NCI-H2081 treated with DMSO at 0.1 percent for 48 hours (cell line): ENCODE data around the gene TTI1.

Source experiments
- DNase-seq: peaks from one replicate; lab custom pipeline; 2025; lab: John Stamatoyannopoulos, UW

Gene TTI1

DNA sequence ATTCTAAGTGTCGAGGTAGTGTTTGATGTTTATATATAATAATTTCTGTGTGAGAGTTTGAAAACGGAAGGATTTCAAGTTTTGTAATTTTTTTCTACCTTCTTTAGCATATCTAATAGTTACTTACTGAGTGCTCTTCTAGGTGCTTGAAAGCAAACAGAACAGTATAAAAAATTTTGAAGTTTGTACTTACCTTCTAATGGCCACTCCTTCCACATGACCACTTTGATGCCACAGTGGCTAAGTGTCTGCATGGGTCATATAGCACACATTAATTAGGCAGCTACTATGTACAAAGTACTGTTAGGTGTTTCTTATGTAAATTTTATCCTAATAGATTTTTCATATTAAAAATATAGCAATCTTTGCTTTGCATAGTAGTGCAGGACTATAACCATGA is 21.4 kb upstream of the TTI1 start:
- DNase-seq: no peak

DNA sequence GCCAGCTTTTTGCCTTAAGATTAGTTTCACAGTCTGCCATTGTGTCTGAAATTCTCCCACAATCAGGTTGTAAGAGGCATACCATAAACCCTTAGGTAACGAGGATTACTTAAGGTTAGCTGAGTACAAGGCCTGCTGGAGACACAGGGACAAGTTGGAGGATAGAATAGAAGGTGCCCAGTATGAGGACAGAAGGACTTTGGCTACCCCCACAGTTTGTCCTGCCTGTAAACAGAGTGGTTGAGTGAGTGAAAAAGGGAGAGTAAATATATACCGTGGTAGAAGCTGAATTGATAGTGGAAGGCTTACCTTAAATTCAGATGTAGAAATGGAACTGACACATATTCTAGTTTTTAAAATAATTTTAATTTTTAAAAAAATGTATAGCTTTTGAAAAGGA is 19.6 kb upstream of the TTI1 start:
- no peak for DNase-seq

DNA sequence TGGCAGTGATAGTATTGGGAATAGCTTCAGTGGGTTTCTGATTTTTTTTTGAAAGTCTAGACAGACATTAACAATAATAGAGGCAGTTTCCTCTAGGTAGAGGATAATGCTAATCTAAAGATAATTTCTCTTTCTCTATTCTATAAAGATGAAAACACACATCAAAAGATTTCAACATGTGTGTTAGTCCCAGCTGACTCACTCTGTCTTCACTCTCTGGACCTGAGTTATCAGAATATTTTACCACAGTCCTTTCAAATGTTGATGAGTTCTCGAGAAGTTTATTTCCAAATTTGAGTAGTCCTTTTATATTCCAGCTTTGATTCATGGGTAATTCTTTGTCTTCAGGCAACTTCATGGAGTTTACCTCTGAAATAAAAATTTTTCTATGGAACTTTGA is 17.4 kb upstream of the TTI1 start:
- DNase-seq: no peak

DNA sequence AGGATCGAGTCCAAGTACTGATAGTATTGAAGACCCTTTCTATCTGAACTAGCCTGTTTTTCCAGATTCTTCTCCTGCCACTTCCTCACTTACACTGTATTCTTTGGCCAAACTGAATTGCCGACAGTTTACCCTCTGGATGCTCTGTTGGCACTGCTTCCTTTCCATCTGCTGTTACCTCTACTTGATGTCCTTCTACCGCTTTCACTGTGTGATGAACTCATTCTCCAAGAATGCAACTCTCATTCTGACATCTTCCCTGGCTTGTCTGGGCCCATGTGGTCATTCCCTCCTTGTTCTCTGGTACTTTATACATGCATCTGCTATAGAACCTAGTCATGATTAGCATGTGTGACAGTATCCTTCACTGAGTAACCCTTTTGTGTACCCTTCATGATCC is 16.5 kb upstream of the TTI1 start:
- no peak for DNase-seq

DNA sequence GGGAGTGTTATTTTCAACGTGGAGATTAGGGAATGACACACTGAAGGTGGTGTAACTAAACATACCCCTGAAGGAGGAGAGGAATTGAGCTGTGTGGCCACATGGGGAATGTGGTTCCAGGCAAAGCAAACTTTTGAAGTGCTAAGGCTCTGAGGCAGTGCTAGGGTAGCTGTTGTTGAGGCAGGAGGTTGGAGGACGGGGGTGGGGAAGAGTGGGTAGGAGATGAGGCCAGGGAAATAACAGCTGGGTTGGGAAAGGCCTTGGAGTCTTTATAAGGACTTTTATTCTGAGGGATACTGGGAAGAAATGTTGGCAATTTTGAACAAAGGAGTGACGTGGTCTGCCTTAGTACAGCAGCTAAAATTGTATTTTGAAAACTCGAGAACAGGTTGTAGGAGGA is 13.3 kb upstream of the TTI1 start:
- no peak for DNase-seq

DNA sequence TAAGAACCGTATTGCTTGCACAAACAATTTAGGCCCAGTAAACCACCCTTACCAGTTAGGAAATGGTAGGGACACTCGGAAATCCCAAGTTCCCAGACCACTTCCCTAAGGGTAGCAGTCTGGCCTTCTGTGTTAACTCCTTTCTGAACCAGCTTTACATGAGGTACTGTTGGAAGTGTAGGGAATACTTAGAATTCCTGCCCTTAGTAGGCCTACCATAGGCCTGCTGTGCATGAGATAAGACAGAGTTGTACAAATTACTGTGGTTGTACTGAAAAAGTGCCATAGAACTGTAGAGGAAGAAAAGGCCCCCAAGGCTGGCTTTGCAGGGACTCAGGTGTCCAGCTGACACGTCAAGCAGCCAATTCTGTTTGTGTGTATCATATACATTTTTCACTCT is 11.4 kb upstream of the TTI1 start:
- DNase-seq: no peak

DNA sequence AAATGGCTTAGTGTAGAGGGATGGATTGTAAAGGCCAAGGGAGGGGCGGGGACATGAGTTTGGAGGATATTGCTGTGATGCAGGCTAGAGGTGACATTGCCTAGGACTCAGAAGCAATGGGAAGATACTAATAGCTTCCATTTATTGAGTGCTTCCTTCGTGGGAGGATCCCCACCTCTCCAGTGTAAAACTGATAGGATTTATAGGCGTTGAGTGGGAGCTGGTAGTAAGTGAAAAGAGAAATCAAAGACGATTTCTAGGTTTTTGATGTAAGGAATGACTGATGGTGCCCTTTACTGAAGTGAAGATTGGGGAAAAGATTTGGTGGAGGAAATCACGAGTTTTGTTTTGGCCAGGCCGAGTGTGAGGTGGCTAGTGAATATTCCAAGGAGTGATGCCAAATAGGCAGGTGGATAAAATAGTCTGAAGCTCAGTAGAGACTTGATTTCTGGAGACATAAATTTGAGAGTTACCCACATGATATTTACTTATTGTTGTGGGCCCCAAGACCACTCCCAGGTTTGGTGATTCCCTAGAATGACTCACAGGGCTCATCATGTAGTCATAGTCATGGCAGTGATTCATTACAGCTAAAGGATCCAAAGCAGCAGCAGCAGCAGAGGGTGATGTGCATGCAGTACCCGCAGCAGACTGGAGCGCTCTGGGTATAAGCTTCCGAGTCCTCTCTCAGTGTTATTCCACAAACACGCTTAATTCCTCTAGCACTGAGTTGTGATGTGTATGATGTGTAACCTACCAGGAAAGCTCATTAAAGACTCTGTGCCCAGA is 10.4 kb upstream of the TTI1 start:
- DNase-seq: no peak

DNA sequence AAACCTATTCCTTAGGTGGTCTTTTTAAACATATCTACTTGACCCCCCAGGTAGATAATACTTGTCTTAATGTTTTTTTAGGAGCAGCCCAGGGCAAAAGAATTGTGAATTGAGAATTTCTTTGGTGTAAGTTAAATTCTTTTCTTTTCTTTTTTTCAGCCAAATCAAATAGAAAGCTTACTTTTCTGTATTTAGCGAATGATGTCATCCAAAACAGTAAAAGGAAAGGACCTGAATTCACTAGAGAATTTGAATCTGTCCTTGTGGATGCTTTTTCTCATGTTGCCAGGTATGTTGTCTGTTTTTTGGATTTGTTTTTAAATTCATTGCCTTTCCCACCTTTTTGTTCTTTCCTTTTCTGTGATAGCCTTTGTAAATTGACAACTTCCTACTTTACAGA is 7.0 kb upstream of the TTI1 start:
- no peak for DNase-seq

DNA sequence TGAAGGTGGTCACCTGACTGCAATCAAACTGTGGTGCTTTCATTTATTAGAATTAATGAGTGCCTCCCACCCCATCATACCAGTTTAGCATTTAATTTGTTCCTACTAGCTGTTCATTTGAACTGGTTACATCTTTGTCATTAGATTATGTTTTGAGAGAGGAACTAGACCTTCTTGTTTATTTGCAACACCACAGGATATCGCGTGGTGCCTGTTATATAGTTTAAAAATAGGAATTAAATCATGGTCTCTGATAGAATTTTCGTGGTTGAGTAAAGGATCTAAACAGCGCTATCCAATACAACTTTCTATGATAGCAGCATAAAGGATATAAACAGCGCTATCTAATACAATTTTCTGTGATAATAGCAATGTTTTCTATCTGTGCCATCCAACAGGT is 3.1 kb upstream of the TTI1 start:
- no peak for DNase-seq

DNA sequence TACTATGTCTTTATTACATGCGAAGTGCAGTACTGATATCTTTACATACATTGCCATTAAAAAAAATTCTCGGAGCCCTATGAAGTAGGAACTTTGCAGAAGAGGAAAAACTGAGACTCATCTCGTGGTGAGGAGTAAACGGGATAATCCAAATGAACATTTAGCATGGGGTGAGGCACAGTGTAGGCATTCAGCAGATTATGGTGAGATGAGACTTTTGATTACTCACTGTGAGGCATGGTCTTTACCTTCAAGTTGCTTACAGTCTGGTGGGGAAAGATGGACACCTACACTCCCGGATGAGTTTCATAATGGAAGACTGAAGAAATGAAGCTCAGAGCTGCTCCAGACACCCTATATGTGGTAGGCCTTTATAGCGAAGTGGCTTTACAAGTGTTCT is 1.7 kb upstream of the TTI1 start:
- DNase-seq: no peak

DNA sequence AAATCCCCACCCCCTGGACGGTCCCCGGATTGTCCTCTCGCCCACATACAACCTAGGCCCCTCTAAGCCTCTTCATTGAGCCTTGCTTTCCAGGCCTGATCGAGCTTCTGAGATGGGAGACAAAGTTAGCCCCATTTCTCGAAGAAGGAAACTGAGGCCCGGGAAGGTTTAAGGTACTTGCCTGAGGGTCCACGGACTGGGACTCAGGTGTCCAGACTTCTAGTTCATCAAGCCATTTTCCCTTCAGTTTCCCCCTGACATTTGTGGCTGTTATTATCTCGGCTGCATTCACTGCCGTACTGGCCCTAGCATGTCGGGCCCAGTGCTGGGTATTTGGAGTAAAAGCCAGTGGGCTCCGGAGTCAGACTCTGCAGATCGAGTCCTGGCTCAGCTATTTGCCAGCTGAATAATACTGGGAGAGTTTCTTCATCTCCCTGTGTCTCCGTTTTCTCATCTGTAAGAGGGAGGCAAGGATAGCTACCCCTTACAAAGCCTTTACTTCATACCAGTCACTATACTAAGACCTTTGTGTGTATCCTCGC is 923 bp upstream of the TTI1 start:
- no peak for DNase-seq

DNA sequence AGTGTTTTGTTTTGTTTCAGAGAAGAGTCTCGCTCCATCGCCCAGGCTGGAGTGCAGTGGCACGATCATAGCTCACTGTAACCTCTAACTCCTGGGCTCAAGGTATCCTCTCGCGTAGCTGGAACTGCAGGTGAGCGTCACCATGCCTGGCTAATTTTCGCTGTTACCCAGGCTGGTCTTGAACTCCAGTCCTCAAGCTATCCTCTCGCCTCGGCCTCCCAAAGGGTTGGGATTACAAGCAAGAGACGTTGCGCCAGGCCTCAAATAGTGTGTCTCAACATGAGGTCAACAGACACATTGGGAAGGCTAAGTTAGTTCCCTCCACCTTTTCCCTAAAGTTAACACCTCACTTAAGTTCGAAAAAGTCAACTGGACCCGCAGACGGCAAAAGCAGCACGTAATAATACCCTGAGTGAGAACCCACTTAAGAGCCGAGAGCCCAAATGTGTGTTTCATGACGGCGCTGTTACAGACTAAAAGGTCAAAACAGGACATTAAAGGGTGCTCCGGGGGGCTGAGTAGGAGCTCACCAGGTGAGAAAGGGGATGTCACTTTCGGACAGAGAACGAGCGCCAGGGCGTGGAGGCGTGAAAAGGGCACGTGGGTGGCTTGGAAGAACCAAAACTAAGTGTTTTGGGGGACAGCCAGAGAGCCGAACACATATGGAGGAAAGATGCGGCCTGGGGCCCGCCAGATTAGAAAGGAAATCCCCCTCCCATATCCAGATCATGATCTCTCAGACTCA is 499 bp downstream of the TTI1 start:
- DNase-seq: no peak

DNA sequence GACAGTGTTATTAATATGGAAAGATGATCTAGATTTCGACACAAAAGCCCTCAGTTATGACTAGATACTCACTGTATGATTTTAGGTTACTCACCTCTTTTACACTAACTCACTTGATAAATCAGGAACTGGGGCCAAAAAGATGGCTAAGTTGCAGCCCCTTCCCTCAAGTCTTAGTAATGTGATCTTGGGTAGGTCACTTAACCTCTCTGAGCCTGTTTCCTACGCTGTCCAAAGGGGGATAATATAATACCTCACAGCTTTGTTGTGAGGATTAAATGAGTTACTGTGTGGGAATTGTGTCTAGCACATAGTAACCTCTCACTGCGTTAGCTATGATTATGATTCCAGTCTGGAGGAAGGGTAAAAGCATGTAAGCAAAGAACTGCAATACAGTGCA is 1.3 kb downstream of the TTI1 start:
- DNase-seq: no peak

DNA sequence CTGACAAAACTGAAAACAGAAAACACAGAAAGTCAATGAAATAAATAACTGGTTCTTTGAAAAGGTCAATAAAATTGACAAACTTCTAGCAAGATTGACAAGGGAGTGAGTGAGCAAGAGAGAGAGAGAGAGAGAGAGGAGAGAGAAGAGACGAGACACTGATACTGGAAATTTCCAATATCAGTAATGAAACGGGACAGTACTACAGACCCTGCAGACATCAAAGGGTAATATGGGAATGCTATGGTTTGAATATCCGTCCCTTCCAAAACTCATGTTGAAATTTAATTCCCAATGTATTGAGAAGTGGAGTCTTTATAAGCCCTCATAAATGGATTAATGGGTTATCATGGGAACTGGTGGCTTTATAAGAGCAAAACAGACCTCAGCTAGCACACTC is 3.8 kb downstream of the TTI1 start:
- no peak for DNase-seq

DNA sequence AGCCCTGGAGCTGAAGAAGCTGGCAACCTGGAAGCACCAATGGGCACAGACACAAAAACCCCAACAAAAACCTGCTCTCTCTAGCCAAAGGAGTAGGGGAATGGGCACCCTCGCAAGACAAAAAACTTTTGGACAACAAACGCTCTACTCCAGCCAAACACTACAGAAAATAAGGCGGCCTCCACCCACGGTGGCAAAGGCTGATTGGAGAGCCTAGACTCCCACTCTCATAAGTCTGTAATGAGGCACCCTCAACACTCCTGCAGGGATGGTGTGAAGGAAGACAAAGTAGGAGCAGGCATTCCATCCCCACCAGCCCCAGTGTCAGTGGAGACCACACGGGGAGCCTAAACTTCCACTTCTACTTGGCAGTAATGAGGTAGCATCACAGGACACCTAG is 8.8 kb downstream of the TTI1 start:
- DNase-seq: no peak

DNA sequence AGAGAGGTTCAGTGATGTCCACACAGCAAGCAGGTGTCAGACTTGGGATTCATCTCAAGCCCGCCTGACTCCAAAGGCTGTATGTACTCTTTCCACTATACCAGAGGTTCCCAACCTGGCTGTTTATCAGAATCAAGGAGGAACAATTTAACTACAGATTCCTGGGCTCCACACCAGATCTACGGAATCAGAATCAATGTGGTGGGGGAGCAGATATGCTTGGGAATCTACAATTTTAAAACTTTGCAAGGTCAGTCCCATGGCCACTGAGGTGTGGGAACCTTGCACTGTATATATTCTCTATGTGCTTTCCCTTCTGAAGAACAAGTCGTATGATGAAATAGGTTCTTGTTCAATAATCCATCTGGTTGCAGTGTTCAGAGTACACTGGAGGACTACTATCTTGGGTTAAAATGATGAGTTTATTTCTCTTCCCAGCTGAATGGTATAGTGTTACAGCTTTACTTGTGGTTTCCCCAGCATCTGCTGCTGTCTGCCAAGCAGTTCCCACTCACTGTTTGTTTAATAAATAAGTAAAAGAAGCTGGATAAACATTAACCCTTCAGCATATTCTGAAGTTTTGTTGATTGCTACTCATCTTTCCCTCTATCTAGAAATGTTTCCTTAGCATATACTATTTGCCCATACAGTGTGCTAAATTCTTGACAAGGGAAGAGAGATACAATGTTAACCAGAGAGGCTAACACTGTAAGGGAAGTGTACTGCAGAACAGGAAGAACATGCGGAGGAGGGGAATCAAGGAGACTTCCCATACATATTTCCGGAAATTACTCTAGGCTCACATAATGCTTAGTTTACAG is 9.9 kb downstream of the TTI1 start:
- DNase-seq: no peak

DNA sequence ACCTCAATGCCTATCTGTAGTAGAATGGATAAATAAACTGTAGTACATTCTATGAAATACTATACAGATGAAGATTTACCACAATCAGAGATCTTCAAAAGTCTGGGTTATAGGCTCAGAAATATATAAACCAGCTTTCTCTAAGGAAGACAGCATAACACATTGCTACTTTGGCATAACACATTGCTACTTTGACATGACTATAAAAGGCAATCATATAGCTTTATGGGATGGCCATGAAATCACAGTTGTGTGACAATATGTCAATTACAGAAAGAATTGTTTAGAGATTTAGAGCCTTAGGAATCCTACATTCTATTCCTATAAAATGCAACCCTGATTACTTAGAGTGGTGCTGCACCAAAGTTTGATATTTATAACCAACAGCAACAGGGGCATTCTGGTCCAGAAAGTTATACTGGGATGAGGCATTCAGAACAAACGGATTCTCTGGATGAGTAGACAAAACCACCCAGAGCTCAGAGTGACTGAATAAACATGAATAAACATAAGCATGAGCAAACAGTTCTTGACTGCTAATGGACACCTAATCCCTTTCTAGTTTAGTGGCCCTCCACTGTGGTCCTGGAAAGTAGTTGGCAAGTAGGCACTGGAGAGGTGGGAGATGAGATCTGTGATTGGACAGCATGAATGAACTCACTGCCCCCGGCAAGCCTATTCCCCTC is 12.0 kb downstream of the TTI1 start:
- no peak for DNase-seq

DNA sequence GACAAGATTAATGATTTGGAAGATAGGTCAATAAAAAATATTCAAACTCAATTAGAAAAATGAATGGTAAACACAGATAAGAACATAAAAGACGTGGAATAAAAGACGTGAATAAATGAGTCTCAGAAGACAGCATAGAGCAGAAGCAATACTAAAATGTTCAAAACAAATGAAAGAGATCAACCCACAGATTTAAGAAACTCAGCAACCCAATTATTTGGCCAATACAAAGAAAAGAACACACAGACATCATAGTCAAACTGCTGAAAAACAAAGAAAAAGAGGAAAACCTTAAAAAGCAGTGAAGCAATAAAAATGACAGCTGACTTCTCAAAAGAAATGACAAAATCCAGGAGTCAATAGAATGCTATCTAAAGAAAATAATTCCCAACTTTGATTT is 14.9 kb downstream of the TTI1 start:
- DNase-seq: no peak

DNA sequence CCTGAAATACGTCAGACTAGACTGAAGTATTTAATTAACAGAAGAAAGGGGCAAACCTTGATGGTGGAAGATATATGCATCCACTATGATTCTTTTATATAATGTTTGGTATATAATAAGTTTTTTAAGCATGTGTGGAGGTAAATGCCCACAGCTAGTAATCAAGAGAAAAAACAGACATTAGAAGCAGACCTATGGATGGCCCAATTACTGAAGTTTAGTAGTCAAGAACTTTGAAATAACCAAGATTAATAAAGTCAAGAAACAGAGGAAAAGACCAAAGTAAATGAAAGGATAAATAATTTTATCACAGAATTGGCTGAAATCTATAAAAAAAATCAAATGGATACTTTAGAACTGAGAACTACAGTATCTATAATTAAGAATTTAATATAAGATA is 15.3 kb downstream of the TTI1 start:
- no peak for DNase-seq

DNA sequence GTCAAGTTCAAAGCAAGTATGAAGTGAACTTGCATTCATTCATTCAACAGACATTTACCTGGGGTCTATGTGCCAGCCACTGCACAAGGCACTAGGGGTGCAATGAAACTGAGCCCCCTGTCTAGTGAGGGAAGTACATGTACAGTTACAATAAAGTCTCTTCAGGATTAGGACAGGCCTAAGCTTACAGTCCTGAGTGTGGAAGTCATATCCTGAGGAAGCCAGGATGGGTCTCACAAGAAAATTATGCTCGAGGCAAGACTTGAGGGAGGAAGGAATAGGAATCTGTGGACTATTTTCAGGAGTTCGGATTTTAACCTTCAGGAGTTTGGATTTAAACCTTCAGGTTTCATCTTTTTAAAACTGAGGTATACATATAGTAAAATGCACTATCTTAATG is 19.4 kb downstream of the TTI1 start:
- no peak for DNase-seq

DNA sequence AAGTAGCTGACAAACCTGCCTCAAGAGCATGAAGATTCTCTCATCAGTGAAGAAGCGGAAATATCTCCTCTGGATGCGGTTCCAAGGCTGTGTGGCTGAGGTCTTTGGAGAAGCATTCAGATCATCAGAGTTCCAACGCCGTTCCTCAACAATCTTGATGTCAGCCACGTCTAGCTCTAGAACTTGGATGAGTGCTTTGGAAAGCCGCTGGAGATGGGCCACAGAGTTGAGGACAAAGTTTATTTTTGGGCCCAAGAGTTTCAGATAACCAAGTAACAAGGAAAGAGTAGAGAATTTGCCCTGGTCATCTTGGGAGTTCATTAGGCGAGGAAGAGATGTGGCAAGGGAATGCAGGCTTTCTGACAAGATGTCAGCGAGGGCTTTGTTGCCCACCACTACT is 20.9 kb downstream of the TTI1 start:
- DNase-seq: no peak

DNA sequence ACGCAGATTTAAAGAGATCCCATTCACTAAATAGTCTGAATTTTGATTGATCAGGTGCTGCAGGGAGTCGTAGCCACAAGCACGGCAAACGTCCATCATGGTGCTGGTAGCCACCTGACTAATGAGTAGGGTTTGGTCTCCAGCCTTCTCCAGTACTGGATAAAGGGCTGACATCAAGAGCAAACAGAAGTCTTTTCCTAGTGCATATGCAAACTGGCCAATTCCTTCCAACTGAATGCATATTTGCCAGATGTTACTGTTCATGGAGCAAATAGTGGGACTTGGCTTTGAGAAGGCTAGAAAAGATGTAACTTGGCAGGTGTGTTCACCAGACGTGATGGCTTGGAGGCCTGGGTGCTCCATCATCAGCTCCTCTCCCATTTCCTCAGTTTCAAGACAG is 21.6 kb downstream of the TTI1 start:
- no peak for DNase-seq
